Medulla oblongata (tissue), 1 donor: ENCODE data around the gene LRRC34.
A peak's percentile ranks its signal among the peaks of the same experiment; 100 is the strongest.

ENCODE experiments used
- DNase-seq: peaks from one replicate; pipeline ENCODE4 v3.0.0-alpha.2; 2015; ENCODE audit errors: extremely low spot score

The LRRC34 gene

DNA sequence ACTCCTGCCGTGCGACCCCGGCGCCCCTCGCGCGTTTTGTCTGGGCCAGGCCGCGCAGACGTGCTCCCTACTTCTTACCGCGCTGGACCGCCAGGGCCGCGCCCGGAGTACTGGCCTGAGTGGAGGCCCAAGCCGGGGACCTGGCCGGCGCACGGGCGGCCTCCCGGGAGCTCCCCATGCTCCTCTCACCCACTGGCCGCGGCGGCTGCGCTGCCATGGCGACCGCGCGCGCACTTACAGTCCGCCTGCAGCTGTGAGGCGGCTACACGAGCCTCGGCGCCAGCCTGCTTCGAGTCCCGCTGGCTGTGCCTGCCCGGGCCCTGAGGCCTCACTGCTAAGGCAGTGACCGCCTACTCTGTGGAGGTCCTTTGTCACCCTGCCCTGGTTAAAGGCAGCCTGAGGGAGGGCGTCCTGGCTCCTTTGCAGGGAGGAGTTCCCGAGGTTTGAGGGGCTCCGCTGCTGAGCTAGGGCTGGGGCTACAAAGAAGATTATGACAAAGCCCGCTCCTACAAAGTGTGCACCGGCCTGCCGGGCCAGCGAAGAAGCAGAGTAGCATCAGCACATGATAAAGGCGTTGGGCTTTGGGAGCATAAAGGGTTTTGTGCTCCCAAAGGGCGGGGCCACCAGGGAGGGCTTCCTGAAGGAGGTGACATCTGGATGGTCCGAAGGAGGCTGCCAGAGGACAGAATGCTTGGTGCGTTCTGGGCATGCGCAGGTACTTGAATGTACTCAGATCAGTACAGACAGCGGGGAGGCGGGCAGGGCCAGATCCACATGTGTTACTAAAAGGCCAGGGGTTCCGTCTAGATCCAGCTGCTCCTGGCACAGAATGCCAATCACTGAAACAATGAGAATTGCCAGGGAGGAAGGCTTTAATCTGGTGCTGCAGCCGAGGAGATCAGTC lies at the start of gene LRRC34, which contains the start of gene LRRIQ4:
TSS of gene LRRC34 (minus strand) at position 573 of the 904 bp plus-strand sequence. CDS start at position 217, 356 bp downstream.
TSS of gene LRRIQ4 (plus strand) at position 539 of the 904 bp plus-strand sequence. CDS start 9,052 bp downstream, outside the sequence.
- peak; percentile 70 for DNase-seq

DNA sequence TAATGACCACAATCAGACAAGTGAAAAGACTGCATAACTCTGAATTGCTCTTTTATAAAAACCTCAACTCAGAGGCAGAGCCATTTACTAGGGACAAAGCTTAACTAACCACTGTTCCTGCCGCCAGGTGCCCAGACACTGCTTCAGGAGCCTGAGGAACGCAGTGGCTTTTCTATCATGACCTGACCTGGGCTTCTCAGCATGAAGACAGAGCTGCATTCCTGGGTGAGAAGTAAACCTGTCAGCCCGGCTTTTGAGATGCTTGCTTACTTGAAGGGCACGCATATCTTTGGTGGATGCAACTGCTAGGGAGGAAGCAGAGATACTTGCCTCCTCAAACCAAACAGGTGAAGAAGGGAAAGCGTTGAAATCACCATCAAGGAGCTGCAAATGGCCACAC lies 49.2 kb upstream of the LRRC34 start:
- no peak for DNase-seq

- DNase-seq: no peak
Measured at GRCh38 chr3:169857811-169858210, 45.1 kb upstream of the LRRC34 start.

DNA sequence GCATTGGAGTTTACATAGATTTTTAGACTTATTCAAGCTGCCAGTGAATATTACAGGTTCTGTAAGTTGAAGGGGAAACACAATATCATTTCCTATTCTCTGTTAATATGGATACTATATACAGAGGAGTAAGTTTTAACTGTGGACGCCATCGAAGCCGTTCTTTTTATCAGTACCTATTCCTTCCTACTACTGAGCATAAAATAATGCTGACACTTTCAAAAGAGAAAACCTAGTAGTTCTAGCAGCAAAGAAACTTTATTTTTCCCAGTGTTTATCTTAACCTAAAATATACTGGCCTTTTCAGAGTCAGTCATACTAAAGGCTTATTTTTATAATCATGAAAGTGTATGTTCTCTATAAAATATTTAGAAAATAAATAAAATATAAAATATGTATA lies 42.8 kb upstream of the LRRC34 start:
- no peak for DNase-seq

DNA sequence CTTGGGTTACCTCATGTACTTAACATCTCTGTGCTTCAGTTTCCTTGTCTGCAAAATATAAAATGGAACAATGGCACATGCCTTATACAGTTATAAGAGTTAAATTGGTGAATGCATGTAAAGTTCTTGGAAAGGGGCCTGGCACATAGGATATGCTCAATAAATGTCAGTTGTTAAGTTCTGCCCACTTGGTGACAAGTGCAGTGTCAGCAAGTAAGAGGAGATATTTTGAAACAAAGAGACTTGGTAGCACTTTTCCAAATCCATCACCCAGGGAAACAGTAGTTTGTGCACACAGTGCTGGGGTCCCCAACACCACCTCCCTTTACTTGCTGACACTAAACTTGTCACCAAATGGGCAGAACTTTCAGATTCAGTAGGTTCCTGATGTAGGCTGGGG lies 37.9 kb upstream of the LRRC34 start:
- no peak for DNase-seq

DNA sequence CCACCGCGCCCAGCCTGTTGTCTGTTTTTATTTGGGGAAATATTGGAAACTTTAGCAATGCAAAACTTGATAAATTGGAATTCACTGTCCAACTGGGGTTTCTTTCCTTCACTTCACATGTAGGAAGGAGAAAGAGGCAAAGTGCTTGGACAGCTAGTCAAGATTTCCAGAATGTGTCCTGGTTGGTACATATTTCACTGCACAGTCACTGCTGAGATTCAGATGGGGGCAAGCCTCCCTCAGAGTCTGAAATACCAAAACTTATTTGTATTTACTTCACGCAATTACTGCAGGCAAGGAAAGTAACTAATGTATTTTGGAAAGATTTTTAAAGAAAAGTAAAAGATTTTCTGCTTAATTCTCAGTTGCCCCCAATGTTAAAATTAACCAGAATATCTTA lies 36.0 kb upstream of the LRRC34 start:
- no peak for DNase-seq

GRCh38 chr3:169847896-169848295 lies 35.2 kb upstream of the LRRC34 start:
- no peak for DNase-seq

- DNase-seq: no peak
Measured at GRCh38 chr3:169846458-169847193, 33.9 kb upstream of the LRRC34 start.

GRCh38 chr3:169842960-169843359 lies 30.3 kb upstream of the LRRC34 start:
- no peak for DNase-seq

- DNase-seq: no peak
Measured at GRCh38 chr3:169841171-169841570, 28.5 kb upstream of the LRRC34 start.

GRCh38 chr3:169838511-169839030 lies 25.9 kb upstream of the LRRC34 start:
- no peak for DNase-seq

DNA sequence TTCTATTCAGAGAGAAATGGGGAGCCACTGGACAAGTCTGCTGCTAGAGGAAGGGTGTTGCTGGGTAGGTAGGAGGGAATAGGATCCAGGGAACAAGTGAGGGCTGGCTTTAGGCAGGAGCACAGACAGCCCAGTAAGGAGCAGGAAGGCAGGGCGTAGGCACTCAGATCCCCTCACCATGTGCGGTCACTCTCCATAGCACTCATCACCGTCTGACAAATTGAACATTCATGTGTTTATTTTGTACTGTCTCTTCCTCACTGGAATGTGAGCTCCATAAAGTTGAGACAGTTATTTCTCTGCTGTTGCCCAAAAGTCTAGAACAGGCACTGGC lies 24.2 kb upstream of the LRRC34 start:
- no peak for DNase-seq

GRCh38 chr3:169836078-169836941 lies 23.6 kb upstream of the LRRC34 start:
- DNase-seq: no peak

GRCh38 chr3:169835533-169835932 lies 22.8 kb upstream of the LRRC34 start:
- no peak for DNase-seq

- DNase-seq: no peak
Measured at GRCh38 chr3:169827712-169828111, 15.0 kb upstream of the LRRC34 start.

GRCh38 chr3:169825316-169825715 lies 12.6 kb upstream of the LRRC34 start:
- DNase-seq: no peak

- DNase-seq: no peak
Measured at GRCh38 chr3:169822983-169823382, 10.3 kb upstream of the LRRC34 start.

DNA sequence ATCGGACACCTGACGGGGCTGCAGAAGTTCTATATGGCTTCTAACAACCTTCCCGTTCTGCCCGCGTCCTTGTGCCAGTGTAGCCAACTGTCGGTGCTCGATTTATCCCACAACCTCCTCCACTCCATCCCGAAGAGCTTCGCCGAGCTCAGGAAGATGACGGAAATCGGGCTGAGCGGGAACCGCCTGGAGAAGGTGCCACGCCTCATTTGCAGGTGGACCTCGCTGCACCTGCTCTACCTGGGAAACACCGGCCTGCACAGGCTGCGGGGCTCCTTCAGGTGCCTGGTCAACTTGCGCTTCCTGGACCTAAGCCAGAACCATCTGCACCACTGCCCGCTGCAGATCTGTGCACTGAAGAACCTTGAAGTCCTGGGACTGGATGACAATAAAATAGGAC lies 9.8 kb upstream of the LRRC34 start:
- DNase-seq: no peak

DNA sequence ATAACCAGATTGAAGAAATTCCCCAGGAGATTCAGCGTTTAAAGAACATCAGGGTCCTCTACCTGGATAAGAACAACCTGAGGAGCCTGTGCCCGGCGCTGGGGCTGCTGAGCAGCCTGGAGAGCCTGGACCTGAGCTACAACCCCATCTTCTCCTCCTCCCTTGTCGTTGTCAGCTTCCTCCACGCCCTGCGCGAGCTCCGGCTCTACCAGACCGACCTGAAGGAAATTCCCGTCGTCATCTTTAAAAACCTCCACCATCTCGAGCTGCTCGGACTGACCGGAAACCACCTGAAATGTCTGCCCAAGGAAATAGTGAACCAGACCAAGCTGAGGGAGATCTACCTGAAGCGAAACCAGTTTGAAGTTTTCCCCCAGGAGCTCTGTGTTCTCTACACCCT lies 9.4 kb upstream of the LRRC34 start:
- DNase-seq: no peak

DNA sequence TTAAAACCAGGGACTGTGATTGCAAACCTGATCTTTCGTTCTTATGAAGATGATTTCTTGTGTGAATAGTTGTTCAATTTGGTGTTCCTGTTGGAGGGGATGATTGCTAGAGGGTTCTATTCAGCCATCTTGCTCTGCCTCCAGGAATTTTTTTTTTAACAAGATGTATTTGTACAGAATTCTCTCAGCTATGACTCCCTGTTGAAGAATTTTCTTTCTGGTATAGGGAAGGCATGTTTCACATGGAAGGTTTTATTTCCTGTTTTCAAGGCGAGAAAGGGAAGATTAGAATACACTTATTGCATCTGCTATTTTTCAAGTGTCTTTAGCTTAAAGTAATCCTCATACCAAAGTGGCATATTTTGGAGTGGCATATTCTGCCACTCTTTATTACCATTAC lies 5.6 kb upstream of the LRRC34 start:
- no peak for DNase-seq

GRCh38 chr3:169815590-169816150 lies 3.0 kb upstream of the LRRC34 start:
- DNase-seq: no peak
